HCT116 (cell line): ENCODE data around the gene SCP2. TPM values are rescaled to one million over a fixed set of nuclear protein-coding genes. Genes with fewer than 3 reads are reported as not detected.

ENCODE experiments used
- ATAC-seq: fragments of 200-7000 bp; cut with Tn5 transposase; 2 replicates; pipeline ENCODE4 v1.9.1; 2020; ENCODE audit warnings: mild to moderate bottlenecking, moderate library complexity
- BruUV-seq: library from RNA; stranded (reverse); fragments of 400-500 nt; replicated peaks from 2 replicates; lab custom pipeline; 2021; lab: Mats Ljungman, UMichigan
- CTCF ChIA-PET: fragments of 300-600 bp; sonication (Branson Sonifier 250); formaldehyde crosslinking; loops from one replicate; lab custom pipeline; 2021; ENCODE audit warnings: antibody characterized with exemption; lab: Charles Lee
- POLR2A ChIA-PET: fragments of 300-600, 350-600 bp; sonication (Branson Sonifier 250); formaldehyde crosslinking; loops from one replicate; lab custom pipeline; 2021; ENCODE audit warnings: antibody characterized with exemption; lab: Charles Lee
- RAD21 ChIA-PET, 2 experiments: fragments of 300-600 bp; sonication (Branson Sonifier 250); formaldehyde crosslinking; loops; one replicate each; lab custom pipeline; 2023; ENCODE audit warnings: low total read pairs in 2 of 2; ENCODE audit not compliant: uncharacterized antibody in 2 of 2, unreplicated experiment in 2 of 2, low non-redundant PET in 1 of 2; lab: Charles Lee
- DNase-seq: peaks from one replicate; pipeline ENCODE4 v3.0.0-alpha.2; 2010; ENCODE audit warnings: low read depth, low spot score
- H2AFZ ChIP-seq: fragments of 200-600 bp; shearing (Covaris generic), sonication (generic); 2 replicates; pipeline ENCODE4 v1.6.1; 2017; ENCODE audit warnings: low read depth, mixed run types, mixed read lengths, antibody characterized with exemption, low read length; ENCODE audit not compliant: poor library complexity, severe bottlenecking
- H3K27ac ChIP-seq: 2 replicates; pipeline ENCODE4 v1.5.1; 2012; ENCODE audit warnings: low read depth, low read length
- H3K27me3 ChIP-seq: fragments of 200-600 bp; sonication (generic); 2 replicates; pipeline ENCODE4 v1.6.1; 2016; ENCODE audit warnings: mixed run types, low read length, mixed read lengths; ENCODE audit not compliant: insufficient read depth
- H3K36me3 ChIP-seq, 2 experiments: fragments of 200-500 bp in 1 of 2; fragments of 200-600 bp in 1 of 2; sonication (Bioruptor generic) in 1 of 2; sonication (generic) in 1 of 2; 2 replicates each; pipeline versions ENCODE4 v1.5.1 to v1.6.1; 2014 to 2016; ENCODE audit warnings: low read length in 2 of 2, inconsistent platforms in 1 of 2, mixed read lengths in 1 of 2, mixed run types in 1 of 2; ENCODE audit not compliant: insufficient read depth in 2 of 2, control insufficient read depth in 1 of 2
- H3K4me1 ChIP-seq, 2 experiments: fragments of 200-600 bp in 1 of 2; sonication (generic) in 1 of 2; 2 replicates each; pipeline versions ENCODE4 v1.5.1 to v1.6.1; 2012 to 2017; ENCODE audit warnings: low read length in 2 of 2, inconsistent platforms in 1 of 2, mild to moderate bottlenecking in 1 of 2, mixed read lengths in 1 of 2, mixed run types in 1 of 2, moderate library complexity in 1 of 2; ENCODE audit not compliant: insufficient read depth in 2 of 2, control insufficient read depth in 1 of 2
- H3K4me2 ChIP-seq: fragments of 200-600 bp; sonication (generic); 2 replicates; pipeline ENCODE4 v1.6.1; 2017; ENCODE audit warnings: mixed run types, low read length, mixed read lengths
- H3K4me3 ChIP-seq, 2 experiments: fragments of 200-600 bp in 1 of 2; sonication (generic) in 1 of 2; replicated peaks in 1 of 2; 2 replicates each; pipeline ENCODE4 v1.5.1; 2011 to 2016; ENCODE audit warnings: low read length in 2 of 2, control low read depth in 1 of 2, low read depth in 1 of 2, mild to moderate bottlenecking in 1 of 2, mixed read lengths in 1 of 2, mixed run types in 1 of 2
- H3K79me2 ChIP-seq: fragments of 200-600 bp; sonication (generic); 2 replicates; pipeline ENCODE4 v1.6.1; 2017; ENCODE audit warnings: mild to moderate bottlenecking, mixed run types, low read length, moderate library complexity, mixed read lengths; ENCODE audit not compliant: insufficient read depth
- H3K9ac ChIP-seq: fragments of 200-600 bp; sonication (generic); 2 replicates; pipeline ENCODE4 v1.6.1; 2016; ENCODE audit warnings: low read length, mixed read lengths
- H3K9me2 ChIP-seq: fragments of 200-600 bp; sonication (generic), shearing (Covaris generic); 2 replicates; pipeline ENCODE4 v1.6.1; 2017; ENCODE audit warnings: mixed run types, mild to moderate bottlenecking, moderate library complexity; ENCODE audit not compliant: insufficient read depth
- H3K9me3 ChIP-seq, 2 experiments: fragments of 200-500 bp in 1 of 2; fragments of 200-600 bp in 1 of 2; sonication (Bioruptor generic) in 1 of 2; sonication (generic) in 1 of 2; 2 replicates each; pipeline ENCODE4 v1.6.1; 2014 to 2017; ENCODE audit warnings: low read length in 2 of 2, mixed read lengths in 2 of 2, inconsistent platforms in 1 of 2, low read depth in 1 of 2, mild to moderate bottlenecking in 1 of 2, mixed run types in 1 of 2, moderate library complexity in 1 of 2; ENCODE audit not compliant: control insufficient read depth in 1 of 2, insufficient read depth in 1 of 2
- H4K20me1 ChIP-seq: fragments of 200-600 bp; sonication (generic), shearing (Covaris generic); 2 replicates; pipeline ENCODE4 v1.6.1; 2017; ENCODE audit warnings: mixed run types, mild to moderate bottlenecking, moderate library complexity; ENCODE audit not compliant: insufficient read depth
- CBX3 ChIP-seq: IDR thresholded peaks from 2 replicates; pipeline ENCODE4 v1.6.1; 2012; ENCODE audit warnings: low read depth
- FOSL1 ChIP-seq: IDR thresholded peaks from 2 replicates; pipeline ENCODE4 v1.6.1; 2012; ENCODE audit warnings: low read depth
- POLR2AphosphoS5 ChIP-seq: IDR thresholded peaks from 2 replicates; pipeline ENCODE4 v1.6.1; 2011; ENCODE audit warnings: mild to moderate bottlenecking, low read depth, low read length, moderate library complexity
- RAD21 ChIP-seq: IDR thresholded peaks from 2 replicates; pipeline ENCODE4 v1.6.1; 2012; ENCODE audit warnings: low read depth, mild to moderate bottlenecking
- ZNF274 ChIP-seq: fragments of 200-500 bp; sonication (Bioruptor generic); IDR thresholded peaks from 2 replicates; pipeline ENCODE4 v1.6.1; 2014; ENCODE audit warnings: mild to moderate bottlenecking, low read depth, low read length, inconsistent platforms
- intact Hi-C: fragments of 100-400 bp; cut with micrococcal nuclease; formaldehyde crosslinking; loops from 2 replicates; pipeline ENCODE4 v1.10.0; 2022
- total RNA-seq: library from RNA; stranded (reverse); gene quantifications from one replicate; pipeline ENCODE4 v1.2.1, GENCODE V29; 2021; ENCODE audit not compliant: unreplicated experiment
- TF ChIP-seq, protein P1 (sequence below): IDR thresholded peaks from 2 replicates; pipeline ENCODE4 v1.6.1; 2012

Gene SCP2
- total RNA-seq, 1 experiment from 2014 or later, result 62.0 TPM

DNA sequence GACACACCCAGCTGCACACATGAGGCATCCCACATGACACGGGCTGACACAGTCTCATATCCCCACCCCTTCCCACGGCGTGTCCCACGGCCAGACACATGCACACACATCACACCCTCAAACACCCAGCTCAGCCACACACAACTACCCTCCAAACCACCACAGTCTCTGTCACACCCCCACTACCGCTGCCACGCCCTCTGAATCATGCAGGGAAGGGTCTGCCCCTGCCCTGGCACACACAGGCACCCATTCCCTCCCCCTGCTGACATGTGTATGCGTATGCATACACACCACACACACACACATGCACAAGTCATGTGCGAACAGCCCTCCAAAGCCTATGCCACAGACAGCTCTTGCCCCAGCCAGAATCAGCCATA lies 157.5 kb downstream of the SCP2 start:
- H3K9me2 ChIP-seq, result no peaks in the 10 kb centered on the region
- TF ChIP-seq RAD21, result no peak
- no peak for TF ChIP-seq FOSL1
- TF ChIP-seq, all 23 proteins: peak for 0
- ATAC-seq, result no peak
- Histone ChIP-seq H3K4me2 (no peak overlapping the region), H3K27me3 (no peaks in the 10 kb centered on the region), H3K9ac (no peak overlapping the region), H3K4me3 (no peak overlapping the region), H4K20me1 (no peaks in the 10 kb centered on the region), H3K27ac (no peak overlapping the region), H3K9me3 (no peaks in the 10 kb centered on the region), H3K4me1 (peaks cover 0 to 13% of the 10 kb centered on the region in 2 experiments; a peak in 2 of 4 replicates), H2AFZ (no peak overlapping the region), H3K79me2 (no peaks in the 10 kb centered on the region), H3K36me3 (no peaks in the 10 kb centered on the region)
- ChIA-PET RAD21 (no interaction called here), CTCF (no interaction called here), POLR2A (no interaction called here)
- intact Hi-C loops, result no loop called here
- no peak for DNase-seq
- BruUV-seq, result no TSS peak

DNA sequence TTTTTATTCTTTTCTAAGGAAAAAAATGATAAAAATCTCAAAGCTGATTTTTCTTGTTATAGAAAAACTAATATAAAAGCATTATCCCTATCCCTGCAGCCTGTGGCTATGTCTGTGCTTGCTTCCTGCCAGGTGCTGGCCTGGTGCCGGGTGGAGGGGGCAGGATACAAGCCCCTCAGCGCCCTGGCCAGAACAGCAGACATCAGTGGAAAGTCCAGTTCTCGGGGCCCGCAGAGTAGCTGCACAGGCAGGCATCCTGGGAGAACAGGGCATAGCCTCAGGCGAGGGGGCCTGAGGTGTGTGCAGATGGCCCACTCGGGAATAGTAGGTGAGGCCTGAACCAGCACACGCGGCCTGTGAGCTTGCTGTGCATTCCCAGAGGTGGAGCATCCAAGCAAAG lies 158.3 kb downstream of the SCP2 start:
- RAD21 ChIA-PET, result no interaction called here
- H4K20me1 ChIP-seq, result no peaks in the 10 kb centered on the region
- TF ChIP-seq CBX3 (no peak), ZNF274 (no peak), POLR2AphosphoS5 (no peak)
- TF ChIP-seq, protein P1, sequence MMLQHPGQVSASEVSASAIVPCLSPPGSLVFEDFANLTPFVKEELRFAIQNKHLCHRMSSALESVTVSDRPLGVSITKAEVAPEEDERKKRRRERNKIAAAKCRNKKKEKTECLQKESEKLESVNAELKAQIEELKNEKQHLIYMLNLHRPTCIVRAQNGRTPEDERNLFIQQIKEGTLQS, result no peak
- no peak overlapping the region for H3K27ac ChIP-seq
- no peaks in the 10 kb centered on the region for H3K9me3 ChIP-seq
- no peaks in the 10 kb centered on the region for H3K36me3 ChIP-seq
- BruUV-seq, result no TSS peak
- DNase-seq (no peak), ATAC-seq (no peak)
- POLR2A ChIA-PET, result no interaction called here
- CTCF ChIA-PET, result no interaction called here
- no peak overlapping the region for H3K4me2 ChIP-seq
- H3K79me2 ChIP-seq, result no peaks in the 10 kb centered on the region
- H3K4me1 ChIP-seq, result peaks cover 0 to 17% of the 10 kb centered on the region in 2 experiments; a peak in 2 of 4 replicates
- H2AFZ ChIP-seq, result no peak overlapping the region
- H3K27me3 ChIP-seq, result no peaks in the 10 kb centered on the region
- H3K4me3 ChIP-seq, result no peak overlapping the region
- H3K9me2 ChIP-seq, result no peaks in the 10 kb centered on the region
- no peak overlapping the region for H3K9ac ChIP-seq
- intact Hi-C loops, result no loop called here
